ENCODE measurements around the gene EPHA4.

DNA sequence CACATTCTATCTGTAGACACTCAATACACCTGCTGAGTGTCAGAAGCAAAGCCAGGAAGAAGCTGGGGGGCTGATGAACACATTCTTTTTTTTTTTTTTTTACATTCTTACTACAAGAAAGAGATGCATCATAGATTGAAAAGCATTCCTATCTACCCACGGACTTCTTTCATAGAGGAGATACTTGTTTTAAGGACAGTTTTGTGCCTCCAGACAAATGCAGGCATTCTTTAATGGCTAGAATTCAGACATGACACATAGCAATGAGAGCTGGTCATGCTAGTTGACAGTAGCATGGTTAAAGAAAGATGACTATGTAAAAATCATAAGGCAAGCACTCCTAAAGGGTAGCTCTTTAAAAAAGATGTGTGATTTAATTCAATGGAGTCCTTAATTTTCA, 110.2 kb downstream of the EPHA4 start:
- TF ChIP-seq GATA2 (IDR thresholded peaks at IDR 0.05; ENCODE audit: low read depth, low read length), result no peak
- no peak for TF ChIP-seq GATA3 (IDR thresholded peaks at IDR 0.05; ENCODE audit: low read depth, low read length)
